Kidney (tissue), 14 donors: Measurements from ENCODE around the gene SLC36A1. TPM values are rescaled to one million over a fixed set of nuclear protein-coding genes. Genes with fewer than 3 reads are reported as not detected.

Source experiments
- DNase-seq, 5 donors: peaks; one replicate each; pipeline ENCODE4 v3.0.0-alpha.2; 2013 to 2020
- FAIRE-seq: peaks from 2 replicates; lab custom pipeline; 2012; peaks lifted over from hg19 to GRCh38; lab: Jason Lieb, UNC
- H3K27ac ChIP-seq, 2 donors: one replicate each; pipeline ENCODE4 v1.7.0; 2013; ENCODE audit warnings: low read depth in 2 of 2, low read length in 2 of 2, inconsistent platforms in 1 of 2
- H3K27me3 ChIP-seq: one replicate; pipeline ENCODE4 v1.7.1; 2013; ENCODE audit warnings: low read length, inconsistent platforms; ENCODE audit not compliant: control insufficient read depth, insufficient read depth
- H3K36me3 ChIP-seq, 3 donors: one replicate each; pipeline versions ENCODE4 v1.7.0 to v1.7.1; 2013; ENCODE audit warnings: low read length in 3 of 3, control low read depth in 1 of 3, inconsistent platforms in 1 of 3; ENCODE audit not compliant: insufficient read depth in 3 of 3, control insufficient read depth in 2 of 3
- H3K4me1 ChIP-seq, 3 donors: one replicate each; pipeline versions ENCODE4 v1.7.0 to v1.7.1; 2013; ENCODE audit warnings: low read length in 3 of 3, inconsistent platforms in 1 of 3, low read depth in 1 of 3; ENCODE audit not compliant: control insufficient read depth in 2 of 3, insufficient read depth in 2 of 3
- H3K4me3 ChIP-seq, 3 donors: one replicate each; pipeline versions ENCODE4 v1.7.0 to v1.8.1; 2013; ENCODE audit warnings: low read length in 3 of 3, control low read depth in 1 of 3, inconsistent platforms in 1 of 3
- H3K9ac ChIP-seq, 3 donors: one replicate each; pipeline versions ENCODE4 v1.7.0 to v1.7.1; 2013; ENCODE audit warnings: low read length in 3 of 3, control low read depth in 1 of 3, inconsistent platforms in 1 of 3
- H3K9me3 ChIP-seq, 3 donors: one replicate each; pipeline versions ENCODE4 v1.7.0 to v1.7.1; 2013; ENCODE audit warnings: low read length in 3 of 3, control low read depth in 1 of 3, inconsistent platforms in 1 of 3; ENCODE audit not compliant: control insufficient read depth in 2 of 3, insufficient read depth in 1 of 3
- CTCF ChIP-seq: IDR thresholded peaks from 3 replicates; pipeline ENCODE4 v1.5.1; 2012; ENCODE audit warnings: mild to moderate bottlenecking, moderate library complexity, borderline replicate concordance; ENCODE audit not compliant: insufficient read depth; ENCODE audit errors: extremely low read depth
- intact Hi-C: fragments of 100-400 bp; cut with DNase I; formaldehyde crosslinking; loops from one replicate; pipeline ENCODE4 v1.11.1; 2022
- microRNA-seq: library from miRNA; unstranded; fragments of <30 nt; microRNA quantifications from one replicate; pipeline ENCODE4 v1.2.0, GENCODE V29; 2020
- polyA plus RNA-seq: library from polyadenylated mRNA; stranded (reverse); fragments of 350-450 nt; fragmentation: Illumina TruSeq; extraction: RNeasy Lipid Tissue Mini Kit (QIAGEN cat#74804); gene quantifications from one replicate; pipeline ENCODE4 v1.2.3, GENCODE V29; 2014; ENCODE audit warnings: low read depth, low replicate concordance; ENCODE audit not compliant: insufficient read depth
- total RNA-seq: library from RNA; stranded (reverse); fragmentation: NEBNext Ultra II Directional; extraction: Animal tissue kit (Norgen Biotek cat#: 25700); gene quantifications from one replicate; pipeline ENCODE4 v1.2.1, GENCODE V29; 2021
- donor health status: control.
- donor health status: control.
- donor health status: control.
- donor health status: control.
- donor health status: control.
- donor health status: DM: yes; HTN: yes; CAD: no.
- donor health status: Normal renal cell carcinoma (clear cell type).

Gene SLC36A1
- total and polyA plus RNA-seq, 2 donors from 2014 or later = 4.1 to 11.0 TPM

GRCh38 chr5:151541571-151541970 lies 94.2 kb downstream of the SLC36A1 start:
- no peak overlapping the region for H3K9ac ChIP-seq
- no peaks in the 10 kb centered on the region for H3K4me1 ChIP-seq
- H3K27me3 ChIP-seq = no peaks in the 10 kb centered on the region
- H3K9me3 ChIP-seq = no peaks in the 10 kb centered on the region
- DNase-seq = no peak
- no peak for TF ChIP-seq CTCF
- no peak overlapping the region for H3K27ac ChIP-seq
- H3K4me3 ChIP-seq = no peak overlapping the region
- intact Hi-C loops = no loop called here
- H3K36me3 ChIP-seq = no peaks in the 10 kb centered on the region
- FAIRE-seq = no peak

Small RNA genes within 50 kb of the gene (microRNA-seq; reads per million reads assigned to microRNA genes)
- not detected for gene MIR6499

Other genes with a start within 250 kb of the SLC36A1 start
- gene CCDC69, start 223.5 kb upstream of the SLC36A1 start, total RNA-seq = 22.8 TPM
- 11.1 TPM for gene CCDC69, start 223.5 kb upstream of the SLC36A1 start, polyA plus RNA-seq
- 29.8 TPM for gene GM2A, start 194.4 kb upstream of the SLC36A1 start, total RNA-seq
- gene GM2A, start 194.4 kb upstream of the SLC36A1 start, polyA plus RNA-seq = 13.7 TPM
- not detected for gene SLC36A3, start 143.8 kb upstream of the SLC36A1 start, total RNA-seq
- not detected for gene SLC36A3, start 143.8 kb upstream of the SLC36A1 start, polyA plus RNA-seq
- gene SLC36A2, start 100.0 kb upstream of the SLC36A1 start, total RNA-seq = 1.8 TPM
- gene SLC36A2, start 100.0 kb upstream of the SLC36A1 start, polyA plus RNA-seq = 46.2 TPM
- 0.13 TPM for gene FAT2, start 143.7 kb downstream of the SLC36A1 start, total RNA-seq
- gene FAT2, start 143.7 kb downstream of the SLC36A1 start, polyA plus RNA-seq = 0.37 TPM
- gene SPARC, start 239.3 kb downstream of the SLC36A1 start, total RNA-seq = 637 TPM
- gene SPARC, start 239.3 kb downstream of the SLC36A1 start, polyA plus RNA-seq = 581 TPM